DOHH2 (cell line): Measurements from ENCODE around the gene S100A8.

Experiments used
- H3F3A ChIP-seq: fragments of 200-600 bp; sonication (generic), shearing (Covaris generic); 2 replicates; pipeline ENCODE4 v1.6.0; 2016; ENCODE audit warnings: antibody characterized with exemption, mild to moderate bottlenecking; ENCODE audit not compliant: control insufficient read depth, insufficient read depth
- H3K27ac ChIP-seq: fragments of 200-600 bp; sonication (generic); 2 replicates; pipeline ENCODE4 v1.5.1; 2014; ENCODE audit warnings: low read depth, mild to moderate bottlenecking, low read length, moderate library complexity
- H3K27me3 ChIP-seq: fragments of 200-600 bp; sonication (generic); 2 replicates; pipeline ENCODE4 v1.6.1; 2014; ENCODE audit warnings: mild to moderate bottlenecking, low read length, mixed read lengths; ENCODE audit not compliant: control insufficient read depth
- H3K36me3 ChIP-seq: fragments of 200-600 bp; sonication (generic); 2 replicates; pipeline ENCODE4 v1.6.1; 2014; ENCODE audit warnings: mild to moderate bottlenecking, low read length, moderate library complexity, mixed read lengths; ENCODE audit not compliant: control insufficient read depth
- H3K4me1 ChIP-seq: fragments of 200-600 bp; sonication (generic); 2 replicates; pipeline ENCODE4 v1.6.1; 2014; ENCODE audit warnings: mild to moderate bottlenecking, low read length, mixed read lengths; ENCODE audit not compliant: control insufficient read depth
- H3K4me2 ChIP-seq: fragments of 200-600 bp; sonication (generic); 2 replicates; pipeline ENCODE4 v1.6.0; 2014; ENCODE audit warnings: mild to moderate bottlenecking, low read length, moderate library complexity
- H3K4me3 ChIP-seq: fragments of 200-600 bp; sonication (generic); 2 replicates; pipeline ENCODE4 v1.5.1; 2014; ENCODE audit warnings: mild to moderate bottlenecking, low read length, mixed read lengths
- H3K79me2 ChIP-seq: fragments of 200-600 bp; sonication (generic); 2 replicates; pipeline ENCODE4 v1.6.1; 2014; ENCODE audit warnings: mild to moderate bottlenecking, low read length, mixed read lengths; ENCODE audit not compliant: control insufficient read depth
- H3K9me2 ChIP-seq: fragments of 200-600 bp; sonication (generic); replicated peaks from 2 replicates; pipeline ENCODE4 v1.6.1; 2014; ENCODE audit warnings: mild to moderate bottlenecking, low read length, mixed read lengths; ENCODE audit not compliant: control insufficient read depth
- H3K9me3 ChIP-seq: fragments of 200-600 bp; sonication (generic); 2 replicates; pipeline ENCODE4 v1.6.1; 2014; ENCODE audit warnings: antibody characterized with exemption, low read length, mixed read lengths; ENCODE audit not compliant: control insufficient read depth, insufficient read depth
- H4K20me1 ChIP-seq: fragments of 200-600 bp; sonication (generic); 2 replicates; pipeline ENCODE4 v1.6.0; 2014; ENCODE audit warnings: low read depth, mild to moderate bottlenecking, antibody characterized with exemption, low read length, moderate library complexity; ENCODE audit not compliant: control insufficient read depth, insufficient read depth
- CTCF ChIP-seq: fragments of 200-600 bp; sonication (generic); IDR thresholded peaks from one replicate; pipeline ENCODE4 v1.5.1; 2014; ENCODE audit warnings: antibody characterized with exemption, mild to moderate bottlenecking, low read depth, low read length; ENCODE audit not compliant: poor library complexity, severe bottlenecking
- EZH2phosphoT487 ChIP-seq: fragments of 200-600 bp; sonication (generic); IDR thresholded peaks from 2 replicates; pipeline ENCODE4 v1.6.1; 2017; ENCODE audit warnings: borderline replicate concordance, mild to moderate bottlenecking, antibody characterized with exemption, low read length, moderate library complexity, mixed read lengths

The S100A8 gene

GRCh38 chr1:153404086-153404635, 13.3 kb upstream of the S100A8 start:
- no peaks in the 10 kb centered on the region for H3K9me2 ChIP-seq
- H3K36me3 ChIP-seq: no peaks in the 10 kb centered on the region
- no peaks in the 10 kb centered on the region for H3K27me3 ChIP-seq
- H3K27ac ChIP-seq: no peak overlapping the region
- H3K4me1 ChIP-seq: no peaks in the 10 kb centered on the region
- H3K4me3 ChIP-seq: no peak overlapping the region
- no peak overlapping the region for H3K4me2 ChIP-seq
- no peaks in the 10 kb centered on the region for H4K20me1 ChIP-seq
- no peaks in the 10 kb centered on the region for H3K9me3 ChIP-seq
- no peaks in the 10 kb centered on the region for H3F3A ChIP-seq
- H3K79me2 ChIP-seq: no peaks in the 10 kb centered on the region
- TF ChIP-seq CTCF (no peak), EZH2phosphoT487 (no peak)

GRCh38 chr1:153403421-153404085, 12.7 kb upstream of the S100A8 start:
- TF ChIP-seq EZH2phosphoT487 (no peak), CTCF (no peak)
- Histone ChIP-seq H3F3A (no peaks in the 10 kb centered on the region), H4K20me1 (no peaks in the 10 kb centered on the region), H3K9me2 (no peaks in the 10 kb centered on the region), H3K36me3 (no peaks in the 10 kb centered on the region), H3K4me3 (no peak overlapping the region), H3K9me3 (no peaks in the 10 kb centered on the region), H3K27me3 (no peaks in the 10 kb centered on the region), H3K79me2 (no peaks in the 10 kb centered on the region), H3K27ac (no peak overlapping the region), H3K4me1 (no peaks in the 10 kb centered on the region), H3K4me2 (no peak overlapping the region)

DNA sequence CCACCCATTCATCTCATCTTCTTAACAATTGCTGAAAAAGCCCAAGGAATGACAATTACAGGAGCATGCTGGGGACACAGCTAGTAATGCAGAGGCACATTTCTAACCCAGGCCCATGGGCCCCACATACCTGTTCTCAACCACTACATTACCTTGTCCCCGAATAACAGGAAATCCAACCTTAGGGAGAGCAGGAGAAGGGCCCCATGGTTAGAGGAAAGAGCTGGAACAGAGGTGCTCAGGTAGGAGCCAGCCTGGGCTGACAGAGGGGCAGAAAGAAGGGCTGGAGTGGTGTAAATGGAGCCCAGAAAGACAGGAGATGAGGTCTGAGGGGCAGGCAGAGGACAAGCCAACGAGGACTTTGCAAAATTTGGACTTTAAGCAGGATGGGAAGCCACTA, 11.4 kb upstream of the S100A8 start:
- Histone ChIP-seq H3F3A (no peaks in the 10 kb centered on the region), H3K4me2 (no peak overlapping the region), H3K27ac (no peak overlapping the region), H3K36me3 (no peaks in the 10 kb centered on the region), H3K27me3 (no peaks in the 10 kb centered on the region), H3K79me2 (no peaks in the 10 kb centered on the region), H3K4me1 (no peaks in the 10 kb centered on the region), H3K4me3 (no peak overlapping the region), H3K9me2 (no peaks in the 10 kb centered on the region), H3K9me3 (no peaks in the 10 kb centered on the region), H4K20me1 (no peaks in the 10 kb centered on the region)
- TF ChIP-seq CTCF (no peak), EZH2phosphoT487 (no peak)
